Sigmoid colon (tissue), 7 donors: ENCODE data around the gene NOS1. TPM values are rescaled to one million over a fixed set of nuclear protein-coding genes. Genes with fewer than 3 reads are reported as not detected.
A peak's percentile ranks its signal among the peaks of the same experiment; 100 is the strongest.
"Not testable (repeated sequence)": the region's sequence is repeated elsewhere in the genome, so short reads cannot be mapped to it uniquely, and the experiment has no call there.

Source experiments
- DNase-seq: peaks from one replicate; pipeline ENCODE4 v3.0.0-alpha.2; 2019
- H3K27ac ChIP-seq, 4 donors: fragments of 200-600 bp; sonication (generic); one replicate each; pipeline ENCODE4 v1.5.1; 2016 to 2019; ENCODE audit warnings: mild to moderate bottlenecking in 1 of 4
- H3K27me3 ChIP-seq, 3 donors: fragments of 200-600 bp; sonication (generic); one replicate each; pipeline ENCODE4 v1.5.1; 2019; ENCODE audit warnings: mild to moderate bottlenecking in 1 of 3
- H3K36me3 ChIP-seq, 4 donors: fragments of 200-600 bp; sonication (generic); one replicate each; pipeline ENCODE4 v1.5.1; 2016 to 2019
- H3K4me1 ChIP-seq, 4 donors: fragments of 200-600 bp; sonication (generic); one replicate each; pipeline ENCODE4 v1.5.1; 2017 to 2019
- H3K4me3 ChIP-seq, 4 donors: fragments of 200-600 bp; sonication (generic); one replicate each; pipeline ENCODE4 v1.5.1; 2017 to 2019; ENCODE audit warnings: mild to moderate bottlenecking in 2 of 4, moderate library complexity in 1 of 4
- H3K9me3 ChIP-seq, 4 donors: fragments of 200-600 bp in 3 of 4; sonication (generic) in 3 of 4; one replicate each; pipeline versions ENCODE4 v1.5.1 to v1.6.1; 2013 to 2019
- EP300 ChIP-seq, 4 donors: sonication (generic); formaldehyde crosslinking; IDR thresholded peaks; one replicate each; pipeline ENCODE4 v1.6.1; 2017; ENCODE audit warnings: antibody characterized with exemption in 4 of 4
- POLR2A ChIP-seq, 2 donors: fragments of 450-650 bp; IDR thresholded peaks; one replicate each; pipeline ENCODE4 v1.6.1; 2016; ENCODE audit warnings: antibody characterized with exemption in 2 of 2, mild to moderate bottlenecking in 2 of 2, moderate library complexity in 2 of 2
- POLR2AphosphoS5 ChIP-seq, 4 donors: sonication (generic); formaldehyde crosslinking; IDR thresholded peaks; one replicate each; pipeline ENCODE4 v1.6.1; 2017; ENCODE audit warnings: antibody characterized with exemption in 4 of 4
- WGBS, 2 donors: extraction: QIAGEN DNeasy Blood & Tissue Kit; methylation state at CpG; one replicate each; pipeline ENCODE4 v1.1.7; 2013; 5-methylcytosine and 5-hydroxymethylcytosine counted together
- intact Hi-C: fragments of 100-400 bp; cut with DNase I; formaldehyde crosslinking; loops from one replicate; pipeline ENCODE4 v1.15.1; 2023
- polyA plus RNA-seq, 3 donors: library from polyadenylated mRNA; stranded (reverse); fragments of 200-250 nt; gene quantifications; one replicate each; pipeline ENCODE4 v1.2.3, GENCODE V29; 2013
- total RNA-seq, 4 donors: library from RNA; depleted of rRNA; stranded (reverse); fragments of >200 nt; gene quantifications; one replicate each; pipeline ENCODE4 v1.1.0, GENCODE V29; 2016
- TF ChIP-seq, protein P1 (sequence below), 4 experiments: fragments of 450-650 bp in 3 of 4; fragments of 200-600 bp in 1 of 4; IDR thresholded peaks; one replicate each; pipeline ENCODE4 v1.5.1; 2016 to 2019; ENCODE audit warnings: antibody characterized with exemption in 4 of 4, mild to moderate bottlenecking in 3 of 4, moderate library complexity in 2 of 4
- donor health status: healthy with polysubstance abuse.
- donor health status: Bipolar disorder and iron deficiency.
- donor health status: healthy.

The NOS1 gene
- total and polyA plus RNA-seq, 7 donors: 1.6 to 14.7 (median 10.3) TPM; not detected in 2

DNA sequence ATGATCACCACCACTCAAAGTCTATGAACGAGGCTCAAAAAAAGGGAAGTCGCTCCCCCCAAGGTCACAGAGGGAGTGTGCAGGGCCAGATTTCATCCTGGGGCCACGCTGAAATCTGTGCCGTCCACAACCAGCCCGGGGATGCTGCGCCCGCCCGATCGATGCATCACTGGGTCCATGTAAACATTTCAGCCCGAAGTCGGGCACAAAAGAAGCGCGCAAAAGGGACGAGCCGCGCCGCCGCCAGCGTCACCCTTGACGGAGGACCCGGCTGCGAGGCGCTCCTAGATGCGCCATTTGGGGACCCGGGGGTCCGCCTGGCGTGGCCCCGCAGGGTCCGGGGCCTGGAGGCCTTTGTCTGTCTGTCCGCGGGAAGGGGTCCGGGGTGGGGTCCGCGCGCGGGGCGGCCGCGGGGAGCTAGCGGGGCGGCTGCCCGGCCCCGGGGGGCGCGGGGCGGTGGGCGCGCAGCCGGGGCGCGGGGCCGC lies 171.7 kb downstream of the NOS1 start:
- peak; percentile 71 for DNase-seq
- peaks cover 0 to 18% (median 16%) of the 10 kb centered on the region in 4 donors for H3K4me1 ChIP-seq
- TF ChIP-seq, protein P1, sequence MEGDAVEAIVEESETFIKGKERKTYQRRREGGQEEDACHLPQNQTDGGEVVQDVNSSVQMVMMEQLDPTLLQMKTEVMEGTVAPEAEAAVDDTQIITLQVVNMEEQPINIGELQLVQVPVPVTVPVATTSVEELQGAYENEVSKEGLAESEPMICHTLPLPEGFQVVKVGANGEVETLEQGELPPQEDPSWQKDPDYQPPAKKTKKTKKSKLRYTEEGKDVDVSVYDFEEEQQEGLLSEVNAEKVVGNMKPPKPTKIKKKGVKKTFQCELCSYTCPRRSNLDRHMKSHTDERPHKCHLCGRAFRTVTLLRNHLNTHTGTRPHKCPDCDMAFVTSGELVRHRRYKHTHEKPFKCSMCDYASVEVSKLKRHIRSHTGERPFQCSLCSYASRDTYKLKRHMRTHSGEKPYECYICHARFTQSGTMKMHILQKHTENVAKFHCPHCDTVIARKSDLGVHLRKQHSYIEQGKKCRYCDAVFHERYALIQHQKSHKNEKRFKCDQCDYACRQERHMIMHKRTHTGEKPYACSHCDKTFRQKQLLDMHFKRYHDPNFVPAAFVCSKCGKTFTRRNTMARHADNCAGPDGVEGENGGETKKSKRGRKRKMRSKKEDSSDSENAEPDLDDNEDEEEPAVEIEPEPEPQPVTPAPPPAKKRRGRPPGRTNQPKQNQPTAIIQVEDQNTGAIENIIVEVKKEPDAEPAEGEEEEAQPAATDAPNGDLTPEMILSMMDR (IDR thresholded peaks at IDR 0.05): no peak
- TF ChIP-seq EP300 (IDR thresholded peaks at IDR 0.05) (no peak), POLR2A (IDR thresholded peaks at IDR 0.05) (no peak), POLR2AphosphoS5 (IDR thresholded peaks at IDR 0.05) (no peak)
- intact Hi-C loops: loop anchor here (5.0 kb wide), 1 partner anchor 372 kb away; no protein-coding TSS in a partner anchor
- peak overlapping the region; percentile 75 to 92 (median 82) for H3K4me3 ChIP-seq
- H3K36me3 ChIP-seq: peaks cover 0 to 21% (median 1%) of the 10 kb centered on the region in 4 donors
- no peaks in the 10 kb centered on the region for H3K27me3 ChIP-seq
- WGBS, 2 donors: 1% methylated on average over 52 of the region's 52 CpGs
- H3K27ac ChIP-seq: peak overlapping the region; percentile 77 to 84 (median 81)
- H3K9me3 ChIP-seq: no peaks in the 10 kb centered on the region

DNA sequence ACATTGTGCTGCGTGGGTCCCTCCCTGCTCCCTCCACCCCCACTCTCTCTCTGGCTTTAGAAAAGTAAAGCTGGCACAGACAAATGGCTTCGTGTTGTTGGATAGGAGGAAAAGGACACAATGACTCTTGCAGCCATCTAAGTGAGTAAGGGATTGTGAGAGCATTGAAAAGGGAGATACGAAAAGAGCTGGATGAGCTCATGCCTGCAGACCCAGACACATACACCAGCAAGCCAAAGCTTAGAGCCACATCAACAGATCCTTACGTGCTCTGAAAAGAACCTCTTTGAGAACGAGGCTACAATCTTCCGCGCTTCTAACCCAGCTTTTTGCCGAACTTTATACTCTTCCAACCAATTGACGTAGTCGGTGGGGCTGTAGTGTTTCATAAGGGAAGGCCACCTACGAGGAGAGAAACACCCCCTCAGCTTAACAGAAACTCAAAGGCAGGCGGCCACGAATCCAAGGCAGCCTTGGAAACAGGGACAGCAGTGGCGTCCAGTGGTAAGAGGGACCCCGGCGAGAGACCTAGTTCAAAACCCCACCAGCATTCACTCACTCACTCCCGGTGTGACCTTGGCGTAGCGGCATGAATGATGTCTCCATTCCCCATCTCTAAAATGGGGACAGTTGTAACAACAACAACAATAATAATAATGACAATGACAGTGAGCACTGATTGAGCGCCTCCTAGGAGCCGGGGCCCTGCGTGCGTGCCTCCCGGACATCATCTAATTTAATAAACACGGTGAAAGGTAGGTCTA lies 172.3 kb downstream of the NOS1 start:
- Histone ChIP-seq H3K27me3 (no peaks in the 10 kb centered on the region), H3K9me3 (no peaks in the 10 kb centered on the region), H3K36me3 (peaks cover 0 to 28% (median 4%) of the 10 kb centered on the region in 4 donors), H3K4me1 (peaks cover 0 to 18% (median 16%) of the 10 kb centered on the region in 4 donors), H3K27ac (peak overlapping the region; percentile 77 to 84 (median 81)), H3K4me3 (peak overlapping the region; percentile 75 to 92 (median 82))
- DNase-seq: no peak
- WGBS, 2 donors: 50 to 59% methylated on average over 25 of the region's 25 CpGs
- intact Hi-C loops: no loop called here
- no peak for TF ChIP-seq POLR2A (IDR thresholded peaks at IDR 0.05)
- TF ChIP-seq, protein P1 (IDR thresholded peaks at IDR 0.05): no peak
- no peak for TF ChIP-seq EP300 (IDR thresholded peaks at IDR 0.05)
- peak in 1 of 4 donors; percentile 54 for TF ChIP-seq POLR2AphosphoS5 (IDR thresholded peaks at IDR 0.05)

DNA sequence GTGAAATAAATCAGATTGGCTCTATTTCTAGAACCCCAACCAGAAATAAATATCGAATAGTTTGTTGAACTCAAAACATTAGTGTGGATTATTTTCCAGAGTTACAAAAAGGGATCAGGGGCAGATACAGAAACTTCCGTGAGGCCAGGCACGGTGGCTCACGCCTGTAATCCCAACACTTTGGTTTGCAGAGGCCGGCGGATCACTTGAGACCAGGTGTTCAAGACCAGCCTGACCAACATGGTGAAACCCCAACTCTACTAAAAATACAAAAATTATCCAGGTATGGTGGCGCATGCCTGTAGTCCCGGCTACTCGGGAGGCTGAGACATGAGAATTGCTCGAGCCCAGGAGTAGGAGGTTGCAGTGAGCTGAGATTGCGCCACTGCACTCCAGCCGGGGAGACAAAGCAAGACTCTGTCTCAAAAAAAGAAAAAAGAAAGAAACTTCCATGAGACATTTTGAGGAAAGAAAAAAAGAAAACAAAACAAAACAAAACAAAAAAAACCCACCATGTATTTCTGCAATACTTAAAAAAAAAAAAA lies 173.2 kb downstream of the NOS1 start:
- intact Hi-C loops: no loop called here
- Histone ChIP-seq H3K27ac (no peak overlapping the region), H3K36me3 (peaks cover 0 to 37% (median 6%) of the 10 kb centered on the region in 4 donors), H3K27me3 (no peaks in the 10 kb centered on the region), H3K9me3 (no peaks in the 10 kb centered on the region), H3K4me3 (no peak overlapping the region), H3K4me1 (peaks cover 0 to 18% (median 16%) of the 10 kb centered on the region in 4 donors)
- WGBS, 2 donors: 89 to 92% methylated on average over 12 of the region's 12 CpGs
- TF ChIP-seq EP300 (IDR thresholded peaks at IDR 0.05) (no peak), POLR2AphosphoS5 (IDR thresholded peaks at IDR 0.05) (no peak), POLR2A (IDR thresholded peaks at IDR 0.05) (no peak)
- TF ChIP-seq, protein P1 (IDR thresholded peaks at IDR 0.05): no peak
- no peak for DNase-seq

DNA sequence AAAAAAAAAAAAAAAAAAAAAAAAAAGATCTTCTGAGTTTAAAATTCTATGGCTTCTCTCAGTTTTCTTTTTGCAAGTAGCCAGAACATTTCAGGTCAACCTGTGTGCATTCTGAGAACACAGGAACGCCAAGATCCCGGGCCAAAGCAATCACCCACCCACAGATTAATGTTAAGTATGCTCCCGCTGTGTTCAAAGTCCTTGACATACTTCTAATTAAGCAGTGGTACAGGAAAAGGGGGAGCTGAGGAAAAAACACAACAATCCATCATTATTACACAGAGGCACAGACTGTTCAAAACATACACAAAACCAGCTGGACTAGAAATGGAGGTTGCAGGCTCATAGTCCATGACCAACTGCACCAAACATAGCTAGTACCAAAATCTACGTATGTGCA lies 174.0 kb downstream of the NOS1 start:
- no peak overlapping the region for H3K4me3 ChIP-seq
- no peak overlapping the region for H3K27ac ChIP-seq
- no peak for TF ChIP-seq EP300 (IDR thresholded peaks at IDR 0.05)
- H3K36me3 ChIP-seq: peaks cover 0 to 44% (median 6%) of the 10 kb centered on the region in 4 donors
- H3K9me3 ChIP-seq: no peaks in the 10 kb centered on the region
- DNase-seq: no peak
- intact Hi-C loops: no loop called here
- H3K27me3 ChIP-seq: no peaks in the 10 kb centered on the region
- 82% methylated on average over 4 of the region's 4 CpGs for WGBS, 2 donors
- peaks cover 0 to 18% (median 16%) of the 10 kb centered on the region in 4 donors for H3K4me1 ChIP-seq

DNA sequence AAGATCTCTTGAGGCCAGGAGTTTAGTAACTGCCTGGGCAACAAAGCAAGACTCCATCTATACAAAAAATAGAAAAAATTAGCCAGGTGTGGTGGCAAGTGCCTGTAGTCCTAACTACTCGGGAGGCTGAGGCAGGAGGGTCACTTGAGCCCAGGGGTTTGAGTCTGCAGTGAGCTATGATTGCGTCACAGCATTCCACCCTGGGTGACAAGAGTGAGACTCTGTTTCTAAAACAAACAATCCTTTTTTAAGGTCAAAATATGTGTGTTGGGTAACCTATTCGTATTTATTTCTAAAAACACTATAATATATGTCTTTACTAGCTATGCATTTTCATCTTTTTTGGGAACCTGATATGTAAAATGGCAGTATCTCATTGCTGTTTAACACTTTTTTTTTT lies 178.6 kb downstream of the NOS1 start:
- Histone ChIP-seq H3K4me3 (no peak overlapping the region), H3K9me3 (no peaks in the 10 kb centered on the region), H3K4me1 (no peaks in the 10 kb centered on the region), H3K36me3 (peaks cover 0 to 80% (median 9%) of the 10 kb centered on the region in 4 donors), H3K27ac (no peak overlapping the region), H3K27me3 (no peaks in the 10 kb centered on the region)
- intact Hi-C loops: no loop called here
- TF ChIP-seq EP300 (IDR thresholded peaks at IDR 0.05): no peak
- no peak for DNase-seq
- WGBS, 2 donors: 96 to 98% methylated on average over 3 of the region's 3 CpGs

DNA sequence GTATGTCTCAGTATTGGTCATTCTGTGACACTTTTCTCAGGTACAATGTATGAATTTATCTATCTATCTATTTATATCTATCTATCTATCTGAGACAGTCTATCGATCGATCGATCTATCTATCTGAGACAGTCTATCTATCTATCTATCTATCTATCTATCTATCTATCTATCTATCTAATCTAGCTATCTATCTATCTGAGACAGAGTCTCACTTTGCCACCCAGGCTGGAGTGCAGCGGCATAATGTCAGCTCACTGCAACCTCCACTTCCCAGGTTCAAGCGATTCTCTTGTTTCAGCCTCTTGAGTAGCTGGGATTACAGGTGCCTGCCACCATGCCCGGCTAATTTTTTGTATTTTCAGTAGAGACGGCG lies 180.0 kb downstream of the NOS1 start:
- H3K27ac ChIP-seq, H3K9me3 ChIP-seq, H3K27me3 ChIP-seq, H3K4me1 ChIP-seq, DNase-seq, H3K4me3 ChIP-seq, intact Hi-C loops: not testable (repeated sequence)
- WGBS, 2 donors: 95 to 98% methylated on average over 8 of the region's 8 CpGs
- H3K36me3 ChIP-seq: peaks cover 0 to 89% (median 12%) of the 10 kb centered on the region in 4 donors
